Esophagus muscularis mucosa (tissue), 4 donors: Measurements from ENCODE around the gene CARM1. TPM values are rescaled to one million over a fixed set of nuclear protein-coding genes. Genes with fewer than 3 reads are reported as not detected.

Source experiments
- DNase-seq: peaks from one replicate; pipeline ENCODE4 v3.0.0-alpha.2; 2017; ENCODE audit errors: extremely low spot score
- H3K27ac ChIP-seq, 4 donors: fragments of 200-600 bp; sonication (generic); replicated peaks in 1 of 4; 1 replicate in 3 of 4; 2 replicates in 1 of 4; pipeline ENCODE4 v1.5.1; 2016 to 2019; ENCODE audit warnings: mild to moderate bottlenecking in 1 of 4
- H3K27me3 ChIP-seq, 4 donors: fragments of 200-600 bp; sonication (generic); one replicate each; pipeline versions ENCODE4 v1.5.1 to v1.6.0; 2016 to 2019
- H3K36me3 ChIP-seq, 4 donors: fragments of 200-600 bp; sonication (generic); one replicate each; pipeline ENCODE4 v1.5.1; 2016 to 2019
- H3K4me1 ChIP-seq, 4 donors: fragments of 200-600 bp; sonication (generic); one replicate each; pipeline ENCODE4 v1.5.1; 2016 to 2019
- H3K4me3 ChIP-seq, 4 donors: fragments of 200-600 bp; sonication (generic); 1 replicate in 2 of 4; 2 replicates in 2 of 4; pipeline ENCODE4 v1.5.1; 2016 to 2019; ENCODE audit warnings: mild to moderate bottlenecking in 4 of 4, moderate library complexity in 1 of 4
- H3K9me3 ChIP-seq, 4 donors: fragments of 200-600 bp; sonication (generic); 1 replicate in 3 of 4; 2 replicates in 1 of 4; pipeline ENCODE4 v1.5.1; 2016 to 2019
- CTCF ChIP-seq, 3 experiments: fragments of 200-600 bp in 2 of 3; fragments of 450-650 bp in 1 of 3; sonication (generic) in 2 of 3; IDR thresholded peaks; one replicate each; pipeline ENCODE4 v1.5.1; 2017 to 2019; ENCODE audit warnings: antibody characterized with exemption in 3 of 3, mild to moderate bottlenecking in 2 of 3, moderate library complexity in 1 of 3
- EP300 ChIP-seq: sonication (generic); formaldehyde crosslinking; IDR thresholded peaks from one replicate; pipeline ENCODE4 v1.6.1; 2017; ENCODE audit warnings: antibody characterized with exemption
- POLR2A ChIP-seq: fragments of 450-650 bp; IDR thresholded peaks from one replicate; pipeline ENCODE4 v1.6.1; 2017; ENCODE audit warnings: antibody characterized with exemption, moderate library complexity, mild to moderate bottlenecking, low read depth
- POLR2AphosphoS5 ChIP-seq, 2 donors: sonication (generic); formaldehyde crosslinking; IDR thresholded peaks; one replicate each; pipeline ENCODE4 v1.6.1; 2017; ENCODE audit warnings: antibody characterized with exemption in 2 of 2
- WGBS: methylation state at CpG from one replicate; pipeline ENCODE4 v1.1.5; 2018; 5-methylcytosine and 5-hydroxymethylcytosine counted together
- intact Hi-C: fragments of 100-400 bp; cut with DNase I; formaldehyde crosslinking; loops from one replicate; pipeline ENCODE4 v1.15.1; 2023
- total RNA-seq, 4 donors: library from RNA; depleted of rRNA; stranded (reverse); fragments of >200 nt; gene quantifications; one replicate each; pipeline versions ENCODE4 v1.1.0 to v1.2.1, GENCODE V29; 2016

CARM1 gene
- total RNA-seq, 4 donors from 2014 or later, result 24.9 to 43.5 (median 30.6) TPM

GRCh38 chr19:10881403-10882107, 10.2 kb downstream of the CARM1 start:
- no peak for TF ChIP-seq CTCF (IDR thresholded peaks at IDR 0.05)
- TF ChIP-seq POLR2AphosphoS5 (IDR thresholded peaks at IDR 0.05), result no peak
- no peak for TF ChIP-seq EP300
- no peak for TF ChIP-seq POLR2A
- no peak for DNase-seq
- 79% methylated on average over 14 of the region's 14 CpGs for WGBS
- Histone ChIP-seq H3K27me3 (peaks cover 0 to 4% (median 0%) of the 10 kb centered on the region in 4 donors), H3K9me3 (no peaks in the 10 kb centered on the region), H3K4me3 (no peak overlapping the region), H3K27ac (no peak overlapping the region), H3K36me3 (no peaks in the 10 kb centered on the region), H3K4me1 (peaks cover 40 to 75% (median 63%) of the 10 kb centered on the region in 4 donors)
- intact Hi-C loops, result loop anchor here (5.0 kb wide), 1 partner anchor 41 kb away; no protein-coding TSS in a partner anchor

- Histone ChIP-seq H3K9me3 (no peaks in the 10 kb centered on the region), H3K4me1 (peaks cover 35 to 74% (median 60%) of the 10 kb centered on the region in 4 donors), H3K27me3 (peaks cover 0 to 4% (median 0%) of the 10 kb centered on the region in 4 donors), H3K36me3 (no peaks in the 10 kb centered on the region), H3K4me3 (no peak overlapping the region), H3K27ac (no peak overlapping the region)
- DNase-seq, result no peak
- WGBS, result 79% methylated on average over 9 of the region's 9 CpGs
- TF ChIP-seq POLR2A (no peak), EP300 (no peak), CTCF (IDR thresholded peaks at IDR 0.05) (no peak), POLR2AphosphoS5 (IDR thresholded peaks at IDR 0.05) (no peak)
- intact Hi-C loops, result loop anchor here (5.0 kb wide), 1 partner anchor 40 kb away; no protein-coding TSS in a partner anchor
Measured at GRCh38 chr19:10882108-10882457, 10.7 kb downstream of the CARM1 start.

GRCh38 chr19:10884274-10884673, 12.9 kb downstream of the CARM1 start:
- 38% methylated on average over 2 of the region's 2 CpGs for WGBS
- H3K9me3 ChIP-seq, result no peaks in the 10 kb centered on the region
- peaks cover 0 to 4% (median 0%) of the 10 kb centered on the region in 4 donors for H3K27me3 ChIP-seq
- intact Hi-C loops, result loop anchor here (5.0 kb wide), 1 partner anchor 38 kb away; no protein-coding TSS in a partner anchor
- TF ChIP-seq CTCF (IDR thresholded peaks at IDR 0.05), result no peak
- TF ChIP-seq POLR2AphosphoS5 (IDR thresholded peaks at IDR 0.05), result peak in 1 of 2 donors; percentile 57
- H3K4me1 ChIP-seq, result peaks cover 26 to 67% (median 49%) of the 10 kb centered on the region in 4 donors
- no peaks in the 10 kb centered on the region for H3K36me3 ChIP-seq
- H3K4me3 ChIP-seq, result no peak overlapping the region
- H3K27ac ChIP-seq, result peak overlapping the region in 1 of 4 donors; percentile 16
- no peak for DNase-seq

- H3K9me3 ChIP-seq, result no peaks in the 10 kb centered on the region
- no peaks in the 10 kb centered on the region for H3K36me3 ChIP-seq
- H3K27ac ChIP-seq, result peak overlapping the region in 1 of 4 donors; percentile 16
- DNase-seq, result no peak
- 71% methylated on average over 20 of the region's 20 CpGs for WGBS
- intact Hi-C loops, result no loop called here
- no peaks in the 10 kb centered on the region for H3K27me3 ChIP-seq
- no peak overlapping the region for H3K4me3 ChIP-seq
- TF ChIP-seq POLR2AphosphoS5 (IDR thresholded peaks at IDR 0.05), result no peak
- no peak for TF ChIP-seq CTCF (IDR thresholded peaks at IDR 0.05)
- TF ChIP-seq POLR2A, result no peak
- no peak for TF ChIP-seq EP300
- H3K4me1 ChIP-seq, result peaks cover 22 to 57% (median 46%) of the 10 kb centered on the region in 4 donors
Measured at GRCh38 chr19:10885201-10886169, 14.1 kb downstream of the CARM1 start.
